Psoas muscle (tissue), 8 donors: ENCODE measurements around the gene SFXN3. TPM values are rescaled to one million over a fixed set of nuclear protein-coding genes. Genes with fewer than 3 reads are reported as not detected.

ENCODE experiments used
- ATAC-seq, 4 donors: fragments of 200-7000 bp; cut with Tn5 transposase; one replicate each; pipeline ENCODE4 v1.9.1; 2020; ENCODE audit warnings: moderate library complexity in 3 of 4, mild to moderate bottlenecking in 2 of 4
- DNase-seq, 2 donors: peaks; one replicate each; pipeline ENCODE4 v3.0.0-alpha.2; 2020
- H3K27ac ChIP-seq: fragments of 200-600 bp; one replicate; pipeline ENCODE4 v1.8.0; 2022
- H3K27me3 ChIP-seq, 3 donors: fragments of 200-600 bp in 1 of 3; one replicate each; pipeline versions ENCODE4 v1.6.1 to v1.8.0; 2013 to 2022; ENCODE audit warnings: low read length in 2 of 3, mild to moderate bottlenecking in 2 of 3, moderate library complexity in 1 of 3; ENCODE audit not compliant: insufficient read depth in 3 of 3
- H3K36me3 ChIP-seq, 2 donors: fragments of 200-600 bp in 1 of 2; one replicate each; pipeline versions ENCODE4 v1.6.1 to v1.8.0; 2013 to 2022; ENCODE audit warnings: low read depth in 1 of 2, mild to moderate bottlenecking in 1 of 2, moderate library complexity in 1 of 2; ENCODE audit not compliant: insufficient read depth in 1 of 2
- H3K4me1 ChIP-seq: fragments of 200-600 bp; one replicate; pipeline ENCODE4 v1.8.0; 2022
- H3K4me3 ChIP-seq: fragments of 200-600 bp; one replicate; pipeline ENCODE4 v1.8.0; 2022; ENCODE audit warnings: mild to moderate bottlenecking
- H3K9me3 ChIP-seq: fragments of 200-600 bp; one replicate; pipeline ENCODE4 v1.8.0; 2022
- CTCF ChIP-seq: fragments of 200-600 bp; IDR thresholded peaks from one replicate; pipeline ENCODE4 v1.8.0; 2022; ENCODE audit warnings: antibody characterized with exemption
- WGBS, 3 donors: extraction: QIAGEN DNeasy Blood & Tissue Kit; methylation state at CpG; one replicate each; pipeline versions ENCODE4 v1.1.6 to v1.1.7; 2013; 5-methylcytosine and 5-hydroxymethylcytosine counted together
- intact Hi-C, 2 donors: fragments of 100-400 bp; cut with DNase I; formaldehyde crosslinking; loops; one replicate each; pipeline versions ENCODE4 v1.11.0 to v1.14.2; 2022
- polyA plus RNA-seq, 3 donors: library from polyadenylated mRNA; stranded (reverse); fragments of 200-250 nt; gene quantifications; one replicate each; pipeline ENCODE4 v1.2.3, GENCODE V29; 2013
- total RNA-seq, 4 donors: library from RNA; stranded (reverse); fragmentation: NEBNext Ultra II Directional in 2 of 4; extraction: Animal tissue kit (Norgen Biotek cat#: 25700) in 2 of 4; gene quantifications; one replicate each; pipeline versions ENCODE4 v1.2.1 to v1.2.4, GENCODE V29; 2021 to 2023
- donor health status: healthy with polysubstance abuse.
- donor health status: DM: no; HTN: no; CAD: no; lungs with moderate emphysema.
- donor health status: Bipolar disorder and iron deficiency.
- donor health status: healthy.
- donor health status: DM: yes; HTN: yes; CAD: no.
- donor health status: DM: no; HTN: no; CAD: no.
- donor health status: DM: no; HTN: no; CAD: no.
- donor health status: DM: yes; HTN: yes; CAD: no.

SFXN3 gene
- total and polyA plus RNA-seq, 7 donors, result 3.2 to 7.0 (median 4.9) TPM

GRCh38 chr10:101021239-101021638 lies 9.8 kb upstream of the SFXN3 start:
- Histone ChIP-seq H3K9me3 (no peaks in the 10 kb centered on the region), H3K27me3 (peaks cover 0 to 13% (median 3%) of the 10 kb centered on the region in 3 donors), H3K4me3 (no peak overlapping the region), H3K36me3 (no peaks in the 10 kb centered on the region), H3K4me1 (no peaks in the 10 kb centered on the region), H3K27ac (no peak overlapping the region)
- TF ChIP-seq CTCF, result no peak
- ATAC-seq (no peak), DNase-seq (peak in 1 of 2 donors; percentile 27)
- intact Hi-C loops, result no loop called here
- WGBS, 3 donors, result 75 to 85% (median 75%) methylated on average over 4 of the region's 4 CpGs

- 82 to 87% (median 86%) methylated on average over 11 of the region's 11 CpGs for WGBS, 3 donors
- intact Hi-C loops, result no loop called here
- H3K27me3 ChIP-seq, result peaks cover 0 to 13% (median 3%) of the 10 kb centered on the region in 3 donors
- DNase-seq (peak in 1 of 2 donors; percentile 31), ATAC-seq (no peak)
- H3K4me1 ChIP-seq, result no peaks in the 10 kb centered on the region
- TF ChIP-seq CTCF, result no peak
- no peak overlapping the region for H3K4me3 ChIP-seq
- H3K27ac ChIP-seq, result no peak overlapping the region
- no peaks in the 10 kb centered on the region for H3K36me3 ChIP-seq
- no peaks in the 10 kb centered on the region for H3K9me3 ChIP-seq
Measured at GRCh38 chr10:101021692-101022251, 9.3 kb upstream of the SFXN3 start.

- WGBS, 3 donors, result 90 to 94% (median 91%) methylated on average over 15 of the region's 15 CpGs
- DNase-seq, result peak in 1 of 2 donors; percentile 36
- Histone ChIP-seq H3K4me3 (no peak overlapping the region), H3K9me3 (no peaks in the 10 kb centered on the region), H3K27me3 (peaks cover 0 to 11% (median 3%) of the 10 kb centered on the region in 3 donors), H3K36me3 (no peaks in the 10 kb centered on the region), H3K27ac (no peak overlapping the region), H3K4me1 (no peaks in the 10 kb centered on the region)
- intact Hi-C loops, result no loop called here
- TF ChIP-seq CTCF, result no peak
- ATAC-seq, result no peak
Measured at GRCh38 chr10:101022967-101023705, 7.9 kb upstream of the SFXN3 start.

- DNase-seq (no peak), ATAC-seq (no peak)
- no peak for TF ChIP-seq CTCF
- Histone ChIP-seq H3K27ac (no peak overlapping the region), H3K36me3 (no peaks in the 10 kb centered on the region), H3K9me3 (no peaks in the 10 kb centered on the region), H3K27me3 (no peaks in the 10 kb centered on the region), H3K4me1 (peaks cover 6% of the 10 kb centered on the region), H3K4me3 (no peak overlapping the region)
- intact Hi-C loops, result no loop called here
- 71 to 80% (median 75%) methylated on average over 10 of the region's 10 CpGs for WGBS, 3 donors
Measured at GRCh38 chr10:101027106-101027720, 3.8 kb upstream of the SFXN3 start.
